IgD-negative memory B cell (primary cell): Measurements from ENCODE around the gene CCDC146. TPM values are rescaled to one million over a fixed set of nuclear protein-coding genes. Genes with fewer than 3 reads are reported as not detected.
"Not testable (repeated sequence)": the region's sequence is repeated elsewhere in the genome, so short reads cannot be mapped to it uniquely, and the experiment has no call there.

ENCODE experiments used
- H3K27ac Mint-ChIP-seq, 3 donors: one replicate each; pipeline ENCODE4 v1.8.0; 2020 to 2022; ENCODE audit warnings: mild to moderate bottlenecking in 3 of 3, mixed read lengths in 3 of 3, moderate library complexity in 1 of 3
- H3K27me3 Mint-ChIP-seq: one replicate; pipeline ENCODE4 v1.8.0; 2021; ENCODE audit warnings: mixed read lengths
- H3K36me3 Mint-ChIP-seq: one replicate; pipeline ENCODE4 v1.8.0; 2020; ENCODE audit warnings: mild to moderate bottlenecking, mixed read lengths
- H3K4me1 Mint-ChIP-seq, 3 donors: one replicate each; pipeline ENCODE4 v1.8.0; 2020 to 2022; ENCODE audit warnings: mixed read lengths in 3 of 3, mild to moderate bottlenecking in 1 of 3
- H3K4me3 Mint-ChIP-seq, 4 donors: one replicate each; pipeline ENCODE4 v1.8.0; 2020 to 2022; ENCODE audit warnings: mild to moderate bottlenecking in 4 of 4, mixed read lengths in 4 of 4, moderate library complexity in 3 of 4
- H3K9me3 Mint-ChIP-seq, 3 donors: one replicate each; pipeline ENCODE4 v1.8.0; 2020 to 2021; ENCODE audit warnings: mixed read lengths in 3 of 3, mild to moderate bottlenecking in 1 of 3
- polyA plus RNA-seq: library from polyadenylated mRNA; unstranded; fragments of 300-500 nt; fragmentation: Illumina TruSeq; gene quantifications from one replicate; pipeline ENCODE4 v1.2.3, GENCODE V29; 2021

Gene CCDC146
- polyA plus RNA-seq, 1 donor from 2014 or later: 1.0 TPM

DNA sequence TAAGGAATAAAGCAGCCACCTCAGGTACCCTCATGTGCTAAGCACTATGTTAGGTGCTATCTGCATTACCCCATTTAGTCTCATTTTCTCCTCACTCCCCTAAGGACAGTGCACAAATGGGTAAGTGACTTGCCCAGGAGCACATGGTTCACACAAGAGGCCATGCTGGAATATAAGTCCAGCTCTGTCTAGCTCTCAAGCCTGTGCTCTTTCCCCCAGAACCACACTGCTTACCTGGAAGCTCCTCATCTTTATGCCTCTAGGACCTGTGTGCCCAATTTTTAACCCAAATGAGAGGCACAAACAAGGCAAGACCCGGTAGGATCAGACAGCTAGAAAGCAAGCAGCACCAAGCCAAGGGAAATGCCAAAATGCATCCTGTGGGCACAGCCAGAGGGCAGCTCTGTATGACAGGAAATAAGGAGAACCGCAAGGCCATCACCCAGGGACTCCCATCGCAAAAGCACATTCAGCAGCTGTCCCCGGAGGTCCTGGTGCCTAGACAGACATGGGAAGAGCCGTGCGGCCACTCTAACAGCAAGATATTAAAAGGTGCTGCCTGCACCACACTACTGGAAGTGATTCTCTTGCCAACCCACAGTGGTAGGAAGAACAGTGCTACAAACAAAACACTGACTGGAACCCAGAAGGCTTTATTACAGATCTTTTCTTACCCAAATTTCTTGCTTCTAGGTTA lies 205.7 kb downstream of the CCDC146 start:
- Mint-ChIP-seq H3K27me3 (no peaks in the 10 kb centered on the region), H3K27ac (no peak overlapping the region), H3K36me3 (peaks cover 7% of the 10 kb centered on the region), H3K9me3 (no peaks in the 10 kb centered on the region), H3K4me1 (peaks cover 25 to 27% (median 26%) of the 10 kb centered on the region in 3 donors), H3K4me3 (peak overlapping the region in 2 of 4 donors; percentile 18 to 73)

DNA sequence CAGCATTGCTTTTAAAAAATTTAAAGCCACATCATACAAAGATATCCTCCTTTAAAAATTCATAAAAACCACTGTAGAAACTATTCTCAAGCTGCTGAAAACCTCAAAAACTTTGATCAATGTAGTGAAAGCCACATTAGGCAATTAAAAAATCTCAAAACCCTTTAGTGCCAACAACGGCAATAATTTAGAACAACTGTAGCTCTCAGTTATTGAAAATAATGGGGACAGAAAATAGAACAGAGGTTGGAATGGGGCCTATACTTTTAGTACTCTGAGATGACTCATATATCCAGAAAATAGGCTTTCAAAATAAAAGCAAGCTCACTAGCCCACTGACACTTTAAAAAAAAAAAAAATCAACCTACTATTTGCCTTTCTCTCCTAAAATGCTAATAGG lies 206.3 kb downstream of the CCDC146 start:
- H3K36me3 Mint-ChIP-seq: peaks cover 7% of the 10 kb centered on the region
- no peak overlapping the region for H3K4me3 Mint-ChIP-seq

DNA sequence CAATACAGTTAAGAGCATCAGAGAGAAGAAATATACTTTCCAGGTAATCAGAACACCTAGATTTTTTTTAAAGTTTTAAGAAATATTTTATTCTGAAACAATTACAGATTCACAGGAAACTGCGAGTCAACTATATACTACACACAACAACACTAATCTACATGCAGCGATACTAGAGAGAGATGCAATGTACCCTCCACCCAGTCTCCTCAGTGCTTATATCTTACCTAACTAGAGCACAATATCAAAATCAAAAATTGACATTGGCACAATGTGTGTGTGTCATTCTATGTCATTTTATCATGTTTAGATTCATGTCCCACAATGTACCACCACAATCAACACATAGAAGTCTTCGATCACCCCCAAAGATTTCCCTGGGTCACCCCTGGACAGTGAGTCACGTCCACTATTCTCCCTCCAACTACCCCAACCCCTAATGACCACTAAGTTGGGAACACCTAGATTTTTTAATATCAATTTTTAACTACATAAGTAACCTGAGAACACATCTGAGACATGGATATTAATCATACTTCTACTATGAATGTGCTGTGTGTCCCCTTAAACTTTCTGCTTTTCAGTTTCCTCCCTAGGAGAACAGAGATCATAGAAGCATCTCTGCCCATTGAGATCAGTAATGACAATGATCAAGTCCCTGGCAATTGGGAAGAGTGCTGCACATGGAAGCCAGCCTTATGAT lies 207.2 kb downstream of the CCDC146 start:
- Mint-ChIP-seq H3K27ac (peak overlapping the region; percentile 83 to 96 (median 87)), H3K4me3 (peak overlapping the region in 2 of 4 donors; percentile 73 to 86), H3K36me3 (peaks cover 7% of the 10 kb centered on the region)

More for the DNA sequence above, 206.3 kb downstream of the CCDC146 start:
- no peaks in the 10 kb centered on the region for H3K27me3 Mint-ChIP-seq
- no peak overlapping the region for H3K27ac Mint-ChIP-seq
- peaks cover 25 to 27% (median 26%) of the 10 kb centered on the region in 3 donors for H3K4me1 Mint-ChIP-seq
- H3K9me3 Mint-ChIP-seq: no peaks in the 10 kb centered on the region

DNA sequence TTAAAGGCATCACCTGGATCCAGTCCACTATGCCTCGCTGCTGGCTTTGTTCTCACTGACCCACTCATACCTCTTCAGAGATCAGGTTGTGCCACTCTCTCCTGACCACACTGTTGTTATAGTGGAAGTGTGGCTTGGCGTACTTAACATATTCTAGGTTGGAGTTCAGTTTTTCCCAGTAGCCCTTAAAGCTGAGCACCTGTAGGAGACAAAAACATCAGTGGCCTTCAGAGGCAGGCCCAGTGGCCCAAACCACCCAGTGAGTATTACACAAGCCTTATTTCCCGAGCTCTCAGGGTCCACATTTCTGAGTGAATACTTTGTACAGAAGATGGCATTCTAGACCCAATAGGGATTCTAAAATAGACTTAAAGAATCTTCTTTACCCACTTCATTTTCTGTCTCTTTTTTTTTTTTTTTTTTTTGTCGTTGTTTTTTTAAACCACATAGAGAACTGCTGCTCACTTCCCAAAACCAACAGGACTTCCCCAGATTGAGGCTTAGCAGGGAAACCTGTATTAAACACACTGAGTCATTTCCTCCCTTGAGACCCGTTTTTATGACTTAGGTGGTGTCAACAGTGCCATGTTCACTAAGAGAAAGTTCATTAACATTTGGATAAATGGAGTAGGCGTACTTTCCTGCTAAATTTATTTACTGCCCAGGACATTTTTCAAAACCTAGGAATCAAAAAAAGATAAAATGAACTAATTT lies 207.9 kb downstream of the CCDC146 start:
- Mint-ChIP-seq H3K4me1 (peaks cover 25 to 30% (median 26%) of the 10 kb centered on the region in 3 donors), H3K9me3 (no peaks in the 10 kb centered on the region), H3K4me3 (peak overlapping the region; percentile 39 to 86 (median 72)), H3K36me3 (peaks cover 7% of the 10 kb centered on the region), H3K27me3 (no peaks in the 10 kb centered on the region), H3K27ac (peak overlapping the region; percentile 83 to 96 (median 87))

More for the DNA sequence above, 207.2 kb downstream of the CCDC146 start:
- Mint-ChIP-seq H3K4me1 (peaks cover 25 to 27% (median 26%) of the 10 kb centered on the region in 3 donors), H3K9me3 (no peaks in the 10 kb centered on the region), H3K27me3 (no peaks in the 10 kb centered on the region)

DNA sequence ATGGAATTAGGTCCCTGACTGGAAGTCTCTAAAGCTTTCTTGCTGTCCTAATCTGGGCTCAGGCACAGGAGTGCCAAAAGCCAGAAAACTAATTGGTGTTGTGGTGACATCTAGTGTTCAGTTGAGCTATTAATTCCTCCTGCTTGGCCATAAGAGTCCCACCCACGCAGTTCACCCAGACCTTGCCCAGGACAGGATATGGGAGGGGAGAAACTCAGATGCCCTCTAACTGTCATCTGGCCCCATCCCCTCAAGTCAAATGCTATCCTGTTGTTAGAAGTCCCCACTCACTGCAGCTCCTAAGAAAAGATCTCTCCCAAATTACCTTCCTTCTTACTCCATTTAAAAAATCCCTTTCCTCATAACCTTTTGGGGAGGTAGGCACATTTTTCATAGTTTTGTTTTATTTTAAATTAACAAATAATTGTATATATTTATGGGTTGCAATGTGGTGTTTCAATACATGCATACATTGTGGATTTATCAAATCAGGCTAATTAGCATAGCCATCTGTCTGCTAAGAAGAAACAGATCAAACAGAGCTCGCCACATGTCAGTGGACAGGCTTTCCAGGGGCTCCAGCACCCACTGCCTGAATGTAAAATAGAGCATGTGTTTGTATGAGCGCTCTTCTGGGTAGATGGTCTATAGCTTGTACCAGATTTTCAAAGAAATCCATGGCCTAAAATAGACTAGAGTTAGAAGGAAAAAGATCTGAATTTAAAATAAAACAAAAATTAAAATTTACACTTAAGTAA lies 209.7 kb downstream of the CCDC146 start:
- H3K27ac Mint-ChIP-seq: peak overlapping the region; percentile 11 to 80 (median 30)
- no peaks in the 10 kb centered on the region for H3K9me3 Mint-ChIP-seq
- H3K36me3 Mint-ChIP-seq: peaks cover 7% of the 10 kb centered on the region
- peaks cover 35 to 41% (median 37%) of the 10 kb centered on the region in 3 donors for H3K4me1 Mint-ChIP-seq
- peak overlapping the region in 2 of 4 donors; percentile 0 to 77 for H3K4me3 Mint-ChIP-seq
- H3K27me3 Mint-ChIP-seq: no peaks in the 10 kb centered on the region

DNA sequence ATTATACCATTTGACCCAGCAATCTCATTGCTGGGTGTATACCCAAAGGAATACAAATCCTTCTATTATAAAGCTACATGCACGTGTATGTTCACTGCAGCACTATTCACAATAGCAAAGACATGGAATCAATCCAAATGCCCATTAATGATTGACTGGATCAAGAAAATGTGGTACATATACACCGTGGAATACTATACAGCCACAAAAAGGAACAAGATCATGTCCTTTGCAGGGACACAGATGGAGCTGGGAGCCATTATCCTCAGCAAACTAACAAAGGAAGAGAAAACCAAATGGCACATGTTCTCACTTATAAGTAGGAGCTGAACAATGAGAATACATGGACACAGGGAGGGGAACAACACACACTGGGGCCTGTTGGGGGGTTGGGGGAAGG lies 211.6 kb downstream of the CCDC146 start:
- H3K36me3 Mint-ChIP-seq, H3K27ac Mint-ChIP-seq, H3K4me3 Mint-ChIP-seq, H3K27me3 Mint-ChIP-seq, H3K9me3 Mint-ChIP-seq: not testable (repeated sequence)
- H3K4me1 Mint-ChIP-seq: peaks cover 46 to 54% (median 48%) of the 10 kb centered on the region in 3 donors

DNA sequence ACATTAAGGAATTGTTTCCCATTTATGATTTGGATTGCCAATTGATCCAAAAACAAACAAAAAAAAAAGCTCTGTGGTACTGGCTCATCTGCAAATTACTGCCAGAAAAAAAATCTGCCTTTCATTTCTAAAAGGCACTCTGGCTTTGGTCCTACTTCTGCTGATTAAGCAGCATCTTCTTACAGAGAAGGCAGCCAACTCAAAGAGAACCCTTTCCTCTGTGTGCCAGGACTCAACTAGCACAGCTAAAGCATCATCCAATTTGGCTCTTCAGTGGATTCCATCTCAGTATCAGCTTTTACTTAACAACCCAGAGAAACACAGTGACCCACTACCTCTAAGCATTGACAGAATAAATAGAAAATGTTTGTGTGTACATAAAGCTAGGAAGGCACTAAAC lies 213.2 kb downstream of the CCDC146 start:
- Mint-ChIP-seq H3K4me1 (peaks cover 42 to 57% (median 48%) of the 10 kb centered on the region in 3 donors), H3K36me3 (no peaks in the 10 kb centered on the region), H3K9me3 (peaks cover 0 to 4% (median 0%) of the 10 kb centered on the region in 3 donors), H3K27ac (peak overlapping the region in 2 of 3 donors; percentile 23 to 27), H3K27me3 (no peaks in the 10 kb centered on the region), H3K4me3 (no peak overlapping the region)

DNA sequence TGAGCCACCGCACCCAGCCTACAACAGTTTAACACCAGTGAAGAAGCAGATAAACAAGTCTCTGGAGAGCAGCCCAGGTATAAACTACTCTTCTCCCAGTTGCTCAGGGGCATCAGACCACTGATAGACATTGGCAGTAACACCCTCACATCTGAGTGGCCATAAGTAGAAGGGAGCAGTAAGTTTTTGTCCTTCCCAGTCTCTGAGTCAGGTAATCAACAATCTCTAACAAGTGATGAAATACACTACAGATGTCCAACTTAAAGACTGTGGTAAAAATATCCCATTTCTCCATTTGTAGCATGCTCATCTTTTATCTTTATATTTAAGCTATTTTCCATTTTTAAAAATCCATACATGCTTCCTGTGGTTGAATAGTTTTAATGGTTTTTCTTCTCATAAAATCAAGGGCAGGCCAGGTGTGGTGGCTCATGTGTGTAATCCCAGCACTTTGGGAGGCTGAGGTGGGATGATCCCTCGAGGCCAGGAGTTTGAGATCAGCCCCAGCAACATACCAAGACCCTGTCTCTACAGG lies 215.1 kb downstream of the CCDC146 start:
- H3K9me3 Mint-ChIP-seq: peaks cover 0 to 4% (median 0%) of the 10 kb centered on the region in 3 donors
- H3K36me3 Mint-ChIP-seq: peaks cover 3% of the 10 kb centered on the region
- H3K27ac Mint-ChIP-seq: peak overlapping the region; percentile 44 to 84 (median 57)
- H3K4me1 Mint-ChIP-seq: peaks cover 34 to 49% (median 45%) of the 10 kb centered on the region in 3 donors
- no peaks in the 10 kb centered on the region for H3K27me3 Mint-ChIP-seq
- H3K4me3 Mint-ChIP-seq: peak overlapping the region in 2 of 4 donors; percentile 23 to 77

DNA sequence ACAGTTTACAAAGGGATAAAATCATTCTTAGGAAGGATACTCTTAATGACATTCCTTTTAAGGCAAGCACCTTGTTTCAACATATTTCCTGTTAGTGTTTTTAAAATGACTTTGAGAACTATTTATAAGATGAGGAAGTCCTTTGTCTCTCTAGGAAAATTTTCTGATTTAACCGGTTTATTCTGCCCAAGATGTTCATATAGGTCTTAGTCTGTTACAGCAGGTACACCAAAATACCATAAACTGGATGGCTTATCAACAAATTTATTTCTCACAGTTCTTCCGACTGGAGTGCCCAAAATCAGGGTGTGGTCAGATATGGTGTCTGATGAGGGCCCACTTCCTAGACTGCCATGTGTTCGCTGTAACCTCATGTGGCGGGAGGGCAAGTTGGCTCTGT lies 215.8 kb downstream of the CCDC146 start:
- peak overlapping the region in 3 of 4 donors; percentile 5 to 79 (median 54) for H3K4me3 Mint-ChIP-seq
- peaks cover 0 to 4% (median 0%) of the 10 kb centered on the region in 3 donors for H3K9me3 Mint-ChIP-seq
- H3K36me3 Mint-ChIP-seq: peaks cover 3% of the 10 kb centered on the region
- H3K4me1 Mint-ChIP-seq: peaks cover 34 to 49% (median 45%) of the 10 kb centered on the region in 3 donors
- H3K27ac Mint-ChIP-seq: peak overlapping the region; percentile 44 to 84 (median 57)
- H3K27me3 Mint-ChIP-seq: no peaks in the 10 kb centered on the region

DNA sequence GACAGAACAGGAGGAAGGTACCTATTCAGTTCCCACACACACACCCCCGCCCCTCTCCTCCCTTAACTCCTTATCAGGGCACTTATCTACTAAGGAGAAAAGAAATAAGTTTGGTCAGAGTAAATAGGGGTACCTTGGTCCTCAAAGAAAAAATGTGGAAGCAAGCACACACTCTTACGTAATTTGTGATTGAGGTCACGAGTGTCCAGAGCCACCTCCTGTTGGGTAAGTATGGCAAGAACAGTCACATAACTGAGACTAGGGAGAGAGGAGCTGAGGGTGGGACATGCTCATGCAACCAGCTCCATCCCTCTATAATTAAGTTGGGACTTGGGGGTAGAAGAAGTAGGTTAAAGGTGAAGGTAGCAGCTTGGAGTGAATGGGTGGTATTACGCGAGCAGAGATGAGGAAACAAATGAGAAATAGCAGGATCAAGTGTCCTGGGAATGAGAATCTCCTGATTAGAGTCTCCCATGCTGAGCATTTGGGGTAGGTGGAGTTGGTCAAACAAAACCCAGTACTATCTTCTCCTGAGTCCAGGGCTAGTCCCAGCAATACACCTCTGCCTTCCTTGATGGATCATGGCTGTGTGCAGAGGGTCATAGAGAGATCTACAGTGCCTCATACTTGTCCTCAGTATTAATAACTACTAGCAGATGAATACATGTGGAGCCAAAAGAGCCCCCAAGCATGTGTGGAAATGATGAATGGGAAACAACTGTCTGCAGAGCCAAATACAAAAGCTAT lies 216.6 kb downstream of the CCDC146 start:
- peaks cover 0 to 4% (median 0%) of the 10 kb centered on the region in 3 donors for H3K9me3 Mint-ChIP-seq
- H3K4me3 Mint-ChIP-seq: peak overlapping the region in 3 of 4 donors; percentile 5 to 79 (median 78)

DNA sequence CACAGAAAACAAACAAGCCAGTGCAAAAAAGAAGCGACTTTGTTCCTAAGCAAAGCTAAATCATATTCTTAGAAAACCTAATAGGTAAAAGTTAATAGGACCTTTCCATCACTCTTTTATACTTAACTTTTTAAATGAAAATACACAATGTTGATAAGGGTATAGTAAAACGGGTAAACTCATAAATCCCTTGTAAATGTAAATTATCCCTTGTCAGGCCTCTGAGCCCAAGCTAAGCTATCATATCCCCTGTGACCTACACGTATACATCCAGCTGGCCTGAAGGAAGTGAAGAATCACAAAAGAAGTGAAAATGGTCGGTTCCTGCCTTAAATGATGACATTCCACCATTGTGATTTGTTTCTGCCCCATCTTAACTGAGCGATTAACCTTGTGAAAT lies 217.3 kb downstream of the CCDC146 start:
- H3K4me3 Mint-ChIP-seq: peak overlapping the region in 1 of 4 donors; percentile 28
- peaks cover 0 to 4% (median 0%) of the 10 kb centered on the region in 3 donors for H3K9me3 Mint-ChIP-seq
- peaks cover 34 to 49% (median 45%) of the 10 kb centered on the region in 3 donors for H3K4me1 Mint-ChIP-seq
- H3K27ac Mint-ChIP-seq: no peak overlapping the region
- no peaks in the 10 kb centered on the region for H3K27me3 Mint-ChIP-seq
- peaks cover 3% of the 10 kb centered on the region for H3K36me3 Mint-ChIP-seq

More for the DNA sequence above, 216.6 kb downstream of the CCDC146 start:
- peaks cover 3% of the 10 kb centered on the region for H3K36me3 Mint-ChIP-seq
- H3K4me1 Mint-ChIP-seq: peaks cover 34 to 49% (median 45%) of the 10 kb centered on the region in 3 donors
- H3K27ac Mint-ChIP-seq: peak overlapping the region; percentile 44 to 84 (median 57)
- no peaks in the 10 kb centered on the region for H3K27me3 Mint-ChIP-seq
